Parathyroid adenoma (tissue), 2 donors: ENCODE data around the gene TMEM222.

Source experiments
- H2AFZ ChIP-seq: fragments of 300-600 bp; sonication (generic); one replicate; pipeline ENCODE4 v1.7.0; 2017; ENCODE audit warnings: antibody characterized with exemption, mild to moderate bottlenecking
- H3K27ac ChIP-seq: fragments of 300-600 bp; sonication (generic); one replicate; pipeline ENCODE4 v1.7.0; 2017
- H3K27me3 ChIP-seq: fragments of 300-600 bp; sonication (generic); one replicate; pipeline ENCODE4 v1.7.0; 2017; ENCODE audit warnings: low read length; ENCODE audit not compliant: control insufficient read depth, insufficient read depth
- H3K36me3 ChIP-seq: fragments of 300-600 bp; sonication (generic); one replicate; pipeline ENCODE4 v1.7.0; 2017; ENCODE audit warnings: low read length; ENCODE audit not compliant: control insufficient read depth, insufficient read depth
- H3K4me1 ChIP-seq: fragments of 300-600 bp; sonication (generic); one replicate; pipeline ENCODE4 v1.7.0; 2017; ENCODE audit warnings: control low read depth
- H3K4me2 ChIP-seq: fragments of 300-600 bp; sonication (generic); one replicate; pipeline ENCODE4 v1.7.0; 2017; ENCODE audit warnings: low read length
- H3K4me3 ChIP-seq: fragments of 300-600 bp; sonication (generic); one replicate; pipeline ENCODE4 v1.7.0; 2017; ENCODE audit warnings: low read depth, low read length
- H3K79me2 ChIP-seq: fragments of 300-600 bp; sonication (generic); one replicate; pipeline ENCODE4 v1.7.0; 2017; ENCODE audit warnings: control low read depth
- H3K9ac ChIP-seq: fragments of 300-600 bp; sonication (generic); one replicate; pipeline ENCODE4 v1.7.0; 2017; ENCODE audit warnings: mild to moderate bottlenecking
- H3K9me3 ChIP-seq: fragments of 300-600 bp; sonication (generic); one replicate; pipeline ENCODE4 v1.7.0; 2017; ENCODE audit warnings: low read length; ENCODE audit not compliant: control insufficient read depth
- TF ChIP-seq, protein P1 (sequence below): fragments of 300-600 bp; sonication (generic); IDR thresholded peaks from one replicate; pipeline ENCODE4 v1.7.0; 2017; ENCODE audit warnings: antibody characterized with exemption, mild to moderate bottlenecking
- donor health status: primary hyperparathyroidism.

TMEM222 gene

DNA sequence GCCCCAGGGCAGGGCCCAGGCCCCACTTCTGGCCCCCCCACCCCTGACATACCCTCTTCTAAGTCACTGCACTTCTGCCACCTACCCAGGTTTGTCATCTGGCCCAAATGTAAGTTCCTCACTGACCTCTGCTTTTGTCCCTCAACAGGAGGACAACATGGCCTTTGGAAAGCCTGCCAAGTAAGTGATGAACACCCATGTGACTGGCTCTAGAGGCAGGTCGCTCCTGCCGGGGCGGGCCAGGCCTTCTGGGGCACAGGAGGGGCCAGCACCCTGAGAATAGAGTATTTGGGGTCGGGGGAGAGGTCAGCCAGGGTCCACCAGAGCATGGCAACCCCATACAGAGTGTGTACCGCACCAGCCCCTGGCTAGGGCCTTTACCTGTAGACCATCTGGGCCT, 10.0 kb downstream of the TMEM222 start:
- TF ChIP-seq, protein P1, sequence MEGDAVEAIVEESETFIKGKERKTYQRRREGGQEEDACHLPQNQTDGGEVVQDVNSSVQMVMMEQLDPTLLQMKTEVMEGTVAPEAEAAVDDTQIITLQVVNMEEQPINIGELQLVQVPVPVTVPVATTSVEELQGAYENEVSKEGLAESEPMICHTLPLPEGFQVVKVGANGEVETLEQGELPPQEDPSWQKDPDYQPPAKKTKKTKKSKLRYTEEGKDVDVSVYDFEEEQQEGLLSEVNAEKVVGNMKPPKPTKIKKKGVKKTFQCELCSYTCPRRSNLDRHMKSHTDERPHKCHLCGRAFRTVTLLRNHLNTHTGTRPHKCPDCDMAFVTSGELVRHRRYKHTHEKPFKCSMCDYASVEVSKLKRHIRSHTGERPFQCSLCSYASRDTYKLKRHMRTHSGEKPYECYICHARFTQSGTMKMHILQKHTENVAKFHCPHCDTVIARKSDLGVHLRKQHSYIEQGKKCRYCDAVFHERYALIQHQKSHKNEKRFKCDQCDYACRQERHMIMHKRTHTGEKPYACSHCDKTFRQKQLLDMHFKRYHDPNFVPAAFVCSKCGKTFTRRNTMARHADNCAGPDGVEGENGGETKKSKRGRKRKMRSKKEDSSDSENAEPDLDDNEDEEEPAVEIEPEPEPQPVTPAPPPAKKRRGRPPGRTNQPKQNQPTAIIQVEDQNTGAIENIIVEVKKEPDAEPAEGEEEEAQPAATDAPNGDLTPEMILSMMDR = no peak
- H3K36me3 ChIP-seq = no peaks in the 10 kb centered on the region
- H3K79me2 ChIP-seq = peaks cover 9% of the 10 kb centered on the region
- no peak overlapping the region for H3K27ac ChIP-seq
- no peak overlapping the region for H3K4me2 ChIP-seq
- no peak overlapping the region for H3K4me3 ChIP-seq
- no peaks in the 10 kb centered on the region for H3K27me3 ChIP-seq
- H3K9me3 ChIP-seq = no peaks in the 10 kb centered on the region
- no peak overlapping the region for H3K9ac ChIP-seq
- H2AFZ ChIP-seq = no peak overlapping the region
- H3K4me1 ChIP-seq = no peaks in the 10 kb centered on the region

DNA sequence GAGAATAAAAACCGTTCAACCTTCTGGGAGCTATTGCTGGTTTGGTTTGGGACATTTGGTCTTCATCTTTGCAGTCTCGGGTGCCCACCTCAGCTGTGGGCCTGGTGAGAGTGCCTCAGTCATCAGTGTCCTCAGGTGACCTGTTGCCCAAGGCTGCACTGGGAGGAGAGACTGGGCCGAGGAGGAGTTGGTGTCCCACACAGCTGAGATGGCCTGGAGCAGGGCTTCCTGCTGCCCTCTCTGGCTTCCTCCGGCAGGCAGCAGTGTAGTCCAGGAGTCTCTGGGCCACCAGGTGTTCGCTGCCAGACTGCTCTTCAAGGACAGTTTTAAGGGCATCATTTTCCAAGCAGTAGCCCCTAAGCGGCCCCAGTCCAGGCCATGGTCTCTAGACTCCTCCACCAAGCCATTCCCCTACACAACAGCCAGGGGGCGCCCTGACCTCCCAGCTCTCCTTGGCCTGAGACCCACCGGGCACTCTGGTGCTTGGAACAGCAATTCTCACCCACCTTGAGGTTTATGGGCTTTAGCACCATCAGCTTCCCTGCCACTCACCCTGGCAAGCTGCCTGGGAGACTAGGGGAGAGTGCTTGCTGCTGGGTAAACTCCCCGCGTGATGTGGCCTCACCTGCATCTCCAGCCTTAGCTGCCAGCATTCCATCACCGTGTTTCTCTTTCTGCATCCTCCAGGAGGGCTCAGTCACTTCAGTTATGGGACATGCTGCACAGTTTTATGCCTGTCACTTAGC, 10.7 kb downstream of the TMEM222 start:
- Histone ChIP-seq H2AFZ (no peak overlapping the region), H3K27me3 (no peaks in the 10 kb centered on the region), H3K79me2 (peaks cover 9% of the 10 kb centered on the region), H3K9me3 (no peaks in the 10 kb centered on the region), H3K4me3 (no peak overlapping the region), H3K9ac (no peak overlapping the region), H3K27ac (no peak overlapping the region), H3K4me2 (no peak overlapping the region), H3K36me3 (no peaks in the 10 kb centered on the region), H3K4me1 (no peaks in the 10 kb centered on the region)
- TF ChIP-seq, protein P1 = peak; percentile 51

DNA sequence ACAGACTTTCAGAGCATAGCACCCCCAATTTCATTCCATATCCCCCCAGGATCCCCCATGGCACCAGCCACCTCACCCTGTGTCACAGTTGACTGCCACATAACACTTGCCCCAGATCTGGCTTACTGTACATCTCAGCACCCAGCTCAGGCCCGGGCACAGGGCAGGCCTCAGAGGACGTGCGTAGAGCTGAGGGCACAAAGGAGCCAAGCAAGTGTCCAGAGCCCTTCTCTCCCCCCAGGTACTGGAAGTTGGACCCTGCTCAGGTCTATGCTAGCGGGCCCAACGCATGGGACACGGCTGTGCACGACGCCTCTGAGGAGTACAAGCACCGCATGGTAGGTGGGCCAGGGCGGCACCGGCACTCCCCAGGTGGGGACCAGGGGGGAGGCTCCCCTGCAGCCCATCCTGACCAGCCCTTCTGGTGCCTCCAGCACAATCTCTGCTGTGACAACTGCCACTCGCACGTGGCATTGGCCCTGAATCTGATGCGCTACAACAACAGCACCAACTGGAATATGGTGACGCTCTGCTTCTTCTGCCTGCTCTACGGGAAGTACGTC, 11.8 kb downstream of the TMEM222 start:
- no peak overlapping the region for H3K4me2 ChIP-seq
- H3K9ac ChIP-seq = no peak overlapping the region
- H2AFZ ChIP-seq = no peak overlapping the region
- H3K4me3 ChIP-seq = no peak overlapping the region
- no peak overlapping the region for H3K27ac ChIP-seq
- no peaks in the 10 kb centered on the region for H3K36me3 ChIP-seq
- H3K27me3 ChIP-seq = no peaks in the 10 kb centered on the region
- TF ChIP-seq, protein P1 = no peak
- no peaks in the 10 kb centered on the region for H3K9me3 ChIP-seq
- no peaks in the 10 kb centered on the region for H3K4me1 ChIP-seq
- H3K79me2 ChIP-seq = peaks cover 7% of the 10 kb centered on the region

DNA sequence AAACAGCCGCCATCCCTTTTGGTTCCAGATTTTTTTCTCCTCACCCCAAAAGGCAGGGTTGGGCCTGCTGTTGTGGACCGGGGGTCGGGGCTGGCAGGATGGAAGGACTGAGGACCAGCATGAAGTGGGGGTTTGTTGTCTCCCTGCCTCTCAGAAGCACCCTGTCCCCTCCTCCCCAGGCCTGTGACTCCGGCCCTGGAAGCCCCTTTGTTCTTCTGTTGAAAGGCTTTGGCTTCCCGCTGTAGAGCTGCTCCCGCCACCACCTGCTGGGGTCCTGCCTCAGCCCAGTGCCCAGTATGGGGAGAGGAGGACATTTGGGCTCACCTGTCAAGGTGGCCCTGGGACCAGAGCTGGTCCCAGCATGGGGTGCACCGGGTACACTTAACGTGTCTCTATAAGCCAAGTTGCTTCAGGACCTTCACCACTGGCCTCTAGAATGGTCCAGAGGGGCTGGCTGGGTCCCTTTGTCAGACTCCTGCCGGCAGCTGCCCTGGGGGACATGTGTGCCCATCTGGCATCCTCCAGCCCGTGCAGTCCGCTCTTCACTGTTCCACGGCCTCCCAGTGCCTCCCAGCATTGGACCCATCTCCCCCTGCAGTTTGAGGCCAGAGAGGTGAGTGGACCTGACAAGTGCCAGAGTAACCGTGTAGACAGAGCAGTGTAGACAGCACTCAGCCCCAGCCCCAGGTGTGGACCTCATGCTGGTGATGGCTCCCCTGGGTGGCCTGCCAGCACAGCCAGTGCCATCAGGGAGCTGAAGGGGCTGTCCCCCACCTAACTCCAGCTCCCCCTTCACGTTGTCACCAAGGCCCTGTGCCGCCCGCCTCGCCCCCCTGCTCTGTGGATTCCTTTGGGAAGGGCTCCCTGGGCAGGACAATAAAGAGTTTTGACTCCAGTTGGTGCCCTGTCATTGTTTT, 13.8 kb downstream of the TMEM222 start:
- Histone ChIP-seq H3K36me3 (no peaks in the 10 kb centered on the region), H3K4me3 (no peak overlapping the region), H3K27ac (no peak overlapping the region), H2AFZ (no peak overlapping the region), H3K4me2 (no peak overlapping the region), H3K4me1 (no peaks in the 10 kb centered on the region), H3K9me3 (no peaks in the 10 kb centered on the region), H3K79me2 (peaks cover 2% of the 10 kb centered on the region), H3K27me3 (no peaks in the 10 kb centered on the region), H3K9ac (no peak overlapping the region)
- TF ChIP-seq, protein P1 = no peak
